ENCODE results near the gene ARHGAP15.

ARHGAP15 gene

GRCh38 chr2:143499061-143499460 is 369.8 kb downstream of the ARHGAP15 start:
- no peaks in the 10 kb centered on the region for H3K27me3 Mint-ChIP-seq (ENCODE audit: low read depth)
- peaks cover 40% of the 10 kb centered on the region for H3K36me3 Mint-ChIP-seq (ENCODE audit: low read depth)
- H3K9me3 Mint-ChIP-seq: peaks cover 7% of the 10 kb centered on the region
- DNase-seq (ENCODE audit: low spot score): no peak
- peak overlapping the region; percentile 13 for H3K27ac Mint-ChIP-seq
- H3K4me3 Mint-ChIP-seq: no peak overlapping the region
- H3K4me1 Mint-ChIP-seq (ENCODE audit: low read depth): peaks cover 7% of the 10 kb centered on the region

- H3K9me3 Mint-ChIP-seq: no peaks in the 10 kb centered on the region
- H3K4me3 Mint-ChIP-seq: no peak overlapping the region
- peaks cover 5% of the 10 kb centered on the region for H3K4me1 Mint-ChIP-seq (ENCODE audit: low read depth)
- H3K27ac Mint-ChIP-seq: no peak overlapping the region
- H3K36me3 Mint-ChIP-seq (ENCODE audit: low read depth): peaks cover 33% of the 10 kb centered on the region
- no peak for DNase-seq (ENCODE audit: low spot score)
- no peaks in the 10 kb centered on the region for H3K27me3 Mint-ChIP-seq (ENCODE audit: low read depth)
Observed at GRCh38 chr2:143501106-143501676, 372.0 kb downstream of the ARHGAP15 start.

- H3K4me1 Mint-ChIP-seq (ENCODE audit: low read depth): peaks cover 4% of the 10 kb centered on the region
Observed at GRCh38 chr2:143503280-143503679, 374.1 kb downstream of the ARHGAP15 start.

GRCh38 chr2:143504397-143504796 is 375.2 kb downstream of the ARHGAP15 start:
- H3K27ac Mint-ChIP-seq: no peak overlapping the region
- H3K36me3 Mint-ChIP-seq (ENCODE audit: low read depth): peaks cover 31% of the 10 kb centered on the region
- no peaks in the 10 kb centered on the region for H3K27me3 Mint-ChIP-seq (ENCODE audit: low read depth)
- H3K9me3 Mint-ChIP-seq: no peaks in the 10 kb centered on the region
- DNase-seq (ENCODE audit: low spot score): no peak
- H3K4me3 Mint-ChIP-seq: no peak overlapping the region
- no peaks in the 10 kb centered on the region for H3K4me1 Mint-ChIP-seq (ENCODE audit: low read depth)

More at GRCh38 chr2:143503280-143503679, 374.1 kb downstream of the ARHGAP15 start:
- no peak overlapping the region for H3K27ac Mint-ChIP-seq
- H3K9me3 Mint-ChIP-seq: no peaks in the 10 kb centered on the region
- H3K36me3 Mint-ChIP-seq (ENCODE audit: low read depth): peaks cover 35% of the 10 kb centered on the region
- H3K27me3 Mint-ChIP-seq (ENCODE audit: low read depth): no peaks in the 10 kb centered on the region
- DNase-seq (ENCODE audit: low spot score): no peak
- H3K4me3 Mint-ChIP-seq: no peak overlapping the region

GRCh38 chr2:143505542-143505941 is 376.3 kb downstream of the ARHGAP15 start:
- no peak for DNase-seq (ENCODE audit: low spot score)
- H3K9me3 Mint-ChIP-seq: no peaks in the 10 kb centered on the region
- H3K36me3 Mint-ChIP-seq (ENCODE audit: low read depth): peaks cover 31% of the 10 kb centered on the region
- no peaks in the 10 kb centered on the region for H3K4me1 Mint-ChIP-seq (ENCODE audit: low read depth)
- H3K4me3 Mint-ChIP-seq: no peak overlapping the region
- no peak overlapping the region for H3K27ac Mint-ChIP-seq
- H3K27me3 Mint-ChIP-seq (ENCODE audit: low read depth): no peaks in the 10 kb centered on the region

- DNase-seq (ENCODE audit: low spot score): no peak
- H3K4me3 Mint-ChIP-seq: no peak overlapping the region
- H3K27me3 Mint-ChIP-seq (ENCODE audit: low read depth): no peaks in the 10 kb centered on the region
- no peaks in the 10 kb centered on the region for H3K4me1 Mint-ChIP-seq (ENCODE audit: low read depth)
- H3K9me3 Mint-ChIP-seq: no peaks in the 10 kb centered on the region
- H3K36me3 Mint-ChIP-seq (ENCODE audit: low read depth): peaks cover 33% of the 10 kb centered on the region
- H3K27ac Mint-ChIP-seq: no peak overlapping the region
Observed at GRCh38 chr2:143513081-143513480, 383.9 kb downstream of the ARHGAP15 start.

GRCh38 chr2:143514413-143514812 is 385.2 kb downstream of the ARHGAP15 start:
- Mint-ChIP-seq H3K27me3 (ENCODE audit: low read depth) (no peaks in the 10 kb centered on the region), H3K4me1 (ENCODE audit: low read depth) (no peaks in the 10 kb centered on the region), H3K27ac (no peak overlapping the region), H3K4me3 (no peak overlapping the region), H3K9me3 (no peaks in the 10 kb centered on the region), H3K36me3 (ENCODE audit: low read depth) (peaks cover 37% of the 10 kb centered on the region)
- DNase-seq (ENCODE audit: low spot score): no peak

- no peaks in the 10 kb centered on the region for H3K27me3 Mint-ChIP-seq (ENCODE audit: low read depth)
- no peaks in the 10 kb centered on the region for H3K4me1 Mint-ChIP-seq (ENCODE audit: low read depth)
- DNase-seq (ENCODE audit: low spot score): no peak
- no peak overlapping the region for H3K27ac Mint-ChIP-seq
- peaks cover 46% of the 10 kb centered on the region for H3K36me3 Mint-ChIP-seq (ENCODE audit: low read depth)
- no peak overlapping the region for H3K4me3 Mint-ChIP-seq
- H3K9me3 Mint-ChIP-seq: no peaks in the 10 kb centered on the region
Observed at GRCh38 chr2:143515318-143515717, 386.1 kb downstream of the ARHGAP15 start.

- Mint-ChIP-seq H3K4me1 (ENCODE audit: low read depth) (no peaks in the 10 kb centered on the region), H3K4me3 (no peak overlapping the region), H3K36me3 (ENCODE audit: low read depth) (peaks cover 59% of the 10 kb centered on the region), H3K27ac (no peak overlapping the region), H3K9me3 (no peaks in the 10 kb centered on the region), H3K27me3 (ENCODE audit: low read depth) (no peaks in the 10 kb centered on the region)
- DNase-seq (ENCODE audit: low spot score): no peak
Observed at GRCh38 chr2:143519521-143519920, 390.3 kb downstream of the ARHGAP15 start.

- Mint-ChIP-seq H3K9me3 (no peaks in the 10 kb centered on the region), H3K27me3 (ENCODE audit: low read depth) (no peaks in the 10 kb centered on the region), H3K4me1 (ENCODE audit: low read depth) (peaks cover 10% of the 10 kb centered on the region), H3K36me3 (ENCODE audit: low read depth) (peaks cover 53% of the 10 kb centered on the region), H3K27ac (no peak overlapping the region), H3K4me3 (no peak overlapping the region)
- no peak for DNase-seq (ENCODE audit: low spot score)
Observed at GRCh38 chr2:143521396-143521795, 392.2 kb downstream of the ARHGAP15 start.

GRCh38 chr2:143522699-143523098 is 393.5 kb downstream of the ARHGAP15 start:
- no peaks in the 10 kb centered on the region for H3K27me3 Mint-ChIP-seq (ENCODE audit: low read depth)
- no peak overlapping the region for H3K27ac Mint-ChIP-seq
- DNase-seq (ENCODE audit: low spot score): no peak
- H3K36me3 Mint-ChIP-seq (ENCODE audit: low read depth): peaks cover 52% of the 10 kb centered on the region
- no peak overlapping the region for H3K4me3 Mint-ChIP-seq
- H3K9me3 Mint-ChIP-seq: no peaks in the 10 kb centered on the region
- H3K4me1 Mint-ChIP-seq (ENCODE audit: low read depth): peaks cover 10% of the 10 kb centered on the region

- H3K27ac Mint-ChIP-seq: no peak overlapping the region
- no peaks in the 10 kb centered on the region for H3K9me3 Mint-ChIP-seq
- no peaks in the 10 kb centered on the region for H3K27me3 Mint-ChIP-seq (ENCODE audit: low read depth)
- H3K4me1 Mint-ChIP-seq (ENCODE audit: low read depth): peaks cover 19% of the 10 kb centered on the region
- H3K4me3 Mint-ChIP-seq: no peak overlapping the region
- H3K36me3 Mint-ChIP-seq (ENCODE audit: low read depth): peaks cover 53% of the 10 kb centered on the region
- DNase-seq (ENCODE audit: low spot score): no peak
Observed at GRCh38 chr2:143524119-143524553, 394.9 kb downstream of the ARHGAP15 start.

- H3K9me3 Mint-ChIP-seq: no peaks in the 10 kb centered on the region
- H3K27ac Mint-ChIP-seq: no peak overlapping the region
- no peaks in the 10 kb centered on the region for H3K27me3 Mint-ChIP-seq (ENCODE audit: low read depth)
- no peak overlapping the region for H3K4me3 Mint-ChIP-seq
- peaks cover 24% of the 10 kb centered on the region for H3K4me1 Mint-ChIP-seq (ENCODE audit: low read depth)
- H3K36me3 Mint-ChIP-seq (ENCODE audit: low read depth): peaks cover 56% of the 10 kb centered on the region
- DNase-seq (ENCODE audit: low spot score): no peak
Observed at GRCh38 chr2:143524559-143525401, 395.6 kb downstream of the ARHGAP15 start.

- H3K36me3 Mint-ChIP-seq (ENCODE audit: low read depth): peaks cover 53% of the 10 kb centered on the region
- H3K27me3 Mint-ChIP-seq (ENCODE audit: low read depth): no peaks in the 10 kb centered on the region
- H3K27ac Mint-ChIP-seq: peak overlapping the region; percentile 62
- DNase-seq (ENCODE audit: low spot score): no peak
- no peaks in the 10 kb centered on the region for H3K9me3 Mint-ChIP-seq
- peak overlapping the region; percentile 1 for H3K4me3 Mint-ChIP-seq
- H3K4me1 Mint-ChIP-seq (ENCODE audit: low read depth): peaks cover 24% of the 10 kb centered on the region
Observed at GRCh38 chr2:143525402-143525860, 396.2 kb downstream of the ARHGAP15 start.
